ENCODE measurements around the gene APOBEC2.
A peak's percentile ranks its signal among the peaks of the same experiment; 100 is the strongest.

DNA sequence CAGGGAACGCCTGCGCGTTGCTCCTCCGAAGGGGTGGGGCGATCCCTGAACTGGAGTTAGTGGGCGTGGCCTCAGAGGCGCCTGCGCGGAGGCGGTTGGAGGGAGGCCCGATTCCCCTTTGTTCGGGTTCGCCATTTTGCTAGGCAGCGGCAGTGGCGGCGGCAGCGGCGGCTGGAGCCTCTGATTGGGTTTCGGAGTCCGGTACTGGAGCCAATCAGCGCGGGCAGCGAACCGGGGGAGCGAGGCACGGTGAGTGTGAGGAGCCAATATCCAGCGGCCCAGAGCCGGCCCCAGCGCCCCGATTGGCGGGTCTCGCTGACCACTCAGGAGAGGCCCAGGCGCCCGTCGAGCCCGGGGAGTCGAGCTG is 19.8 kb downstream of the APOBEC2 start, which contains the start of gene NFYA:
- TF ChIP-seq EZH2 (IDR thresholded peaks at IDR 0.05) (no peak), TCF7L2 (IDR thresholded peaks at IDR 0.05; ENCODE audit: borderline replicate concordance, extremely low read depth, insufficient read depth, insufficient read length) (no peak), JUND (IDR thresholded peaks at IDR 0.05) (no peak), SP1 (IDR thresholded peaks at IDR 0.05; ENCODE audit: low read depth) (peak; percentile 79), EZH2phosphoT487 (IDR thresholded peaks at IDR 0.05; ENCODE audit: borderline replicate concordance) (no peak)
- TF ChIP-seq, protein P1, sequence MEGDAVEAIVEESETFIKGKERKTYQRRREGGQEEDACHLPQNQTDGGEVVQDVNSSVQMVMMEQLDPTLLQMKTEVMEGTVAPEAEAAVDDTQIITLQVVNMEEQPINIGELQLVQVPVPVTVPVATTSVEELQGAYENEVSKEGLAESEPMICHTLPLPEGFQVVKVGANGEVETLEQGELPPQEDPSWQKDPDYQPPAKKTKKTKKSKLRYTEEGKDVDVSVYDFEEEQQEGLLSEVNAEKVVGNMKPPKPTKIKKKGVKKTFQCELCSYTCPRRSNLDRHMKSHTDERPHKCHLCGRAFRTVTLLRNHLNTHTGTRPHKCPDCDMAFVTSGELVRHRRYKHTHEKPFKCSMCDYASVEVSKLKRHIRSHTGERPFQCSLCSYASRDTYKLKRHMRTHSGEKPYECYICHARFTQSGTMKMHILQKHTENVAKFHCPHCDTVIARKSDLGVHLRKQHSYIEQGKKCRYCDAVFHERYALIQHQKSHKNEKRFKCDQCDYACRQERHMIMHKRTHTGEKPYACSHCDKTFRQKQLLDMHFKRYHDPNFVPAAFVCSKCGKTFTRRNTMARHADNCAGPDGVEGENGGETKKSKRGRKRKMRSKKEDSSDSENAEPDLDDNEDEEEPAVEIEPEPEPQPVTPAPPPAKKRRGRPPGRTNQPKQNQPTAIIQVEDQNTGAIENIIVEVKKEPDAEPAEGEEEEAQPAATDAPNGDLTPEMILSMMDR (IDR thresholded peaks at IDR 0.05 in 2 of 3, conservative IDR thresholded peaks at IDR 0.05 in 1 of 3; ENCODE audit: borderline replicate concordance in 1 of 3, insufficient read depth in 1 of 3, low read depth in 2 of 3, low read length in 2 of 3) = no peak
